Fibroblast of upper back skin (primary cell): ENCODE measurements around the gene PTPRD.

Experiments
- DNase-seq: peaks from one replicate; pipeline ENCODE4 v3.0.0-alpha.2; 2013

The PTPRD gene

DNA sequence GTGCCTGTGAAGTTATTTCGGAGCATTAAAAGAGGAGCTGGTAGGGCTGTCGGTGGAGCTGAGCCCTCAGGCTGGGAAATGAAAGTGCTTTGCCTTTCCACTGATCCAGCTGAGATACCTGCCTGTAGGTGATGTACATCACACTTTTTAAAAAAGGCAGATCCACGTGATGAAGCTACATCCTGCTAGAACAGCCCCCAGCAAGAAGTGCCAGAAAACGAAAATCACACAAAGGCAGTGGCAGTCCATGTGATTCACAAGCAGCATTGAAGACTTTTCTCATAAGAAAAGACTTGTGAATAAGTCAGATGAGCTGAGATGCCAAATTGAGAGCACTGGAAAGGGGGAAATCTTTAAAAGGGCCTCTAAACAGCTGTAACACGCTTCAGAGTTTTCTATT is 765.1 kb downstream of the PTPRD start:
- DNase-seq = no peak

DNA sequence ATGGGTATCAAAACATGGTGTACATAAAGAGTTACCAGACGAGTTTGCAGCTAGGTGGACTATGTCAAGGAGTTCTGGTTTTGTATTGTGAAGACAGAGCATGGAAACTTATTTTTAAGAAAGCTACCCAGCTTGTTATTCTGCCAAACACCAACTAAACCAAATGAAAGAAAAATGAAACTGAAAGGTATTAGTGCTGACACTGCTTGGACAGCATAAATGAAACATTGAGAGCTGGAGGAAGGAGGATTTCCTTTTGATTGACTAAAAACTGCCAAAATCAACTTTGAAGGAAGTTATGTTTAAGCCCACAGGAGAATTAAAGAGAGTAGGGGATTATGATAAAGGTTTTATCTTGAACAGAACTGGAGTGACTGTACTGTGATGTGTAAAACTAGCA is 766.2 kb downstream of the PTPRD start:
- no peak for DNase-seq

DNA sequence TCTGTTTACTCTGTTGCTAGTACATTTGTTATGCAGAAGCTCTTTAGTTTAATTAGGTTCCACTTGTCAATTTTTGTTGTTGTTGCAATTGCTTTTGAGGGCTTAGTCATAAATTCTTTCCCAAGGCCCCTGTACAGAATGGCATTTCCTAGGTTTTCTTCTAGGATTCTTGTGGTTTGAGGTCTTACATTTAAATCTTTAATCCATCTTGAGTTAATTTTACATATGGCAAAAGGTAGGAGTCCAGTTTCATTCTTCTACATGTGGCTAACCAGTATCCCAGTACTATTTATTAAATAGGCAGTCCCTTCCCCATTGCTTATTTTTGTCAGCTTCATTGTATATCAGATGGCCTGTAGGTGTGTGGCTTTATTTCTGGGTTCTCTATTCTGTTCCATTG is 792.4 kb downstream of the PTPRD start:
- peak; percentile 73 for DNase-seq

DNA sequence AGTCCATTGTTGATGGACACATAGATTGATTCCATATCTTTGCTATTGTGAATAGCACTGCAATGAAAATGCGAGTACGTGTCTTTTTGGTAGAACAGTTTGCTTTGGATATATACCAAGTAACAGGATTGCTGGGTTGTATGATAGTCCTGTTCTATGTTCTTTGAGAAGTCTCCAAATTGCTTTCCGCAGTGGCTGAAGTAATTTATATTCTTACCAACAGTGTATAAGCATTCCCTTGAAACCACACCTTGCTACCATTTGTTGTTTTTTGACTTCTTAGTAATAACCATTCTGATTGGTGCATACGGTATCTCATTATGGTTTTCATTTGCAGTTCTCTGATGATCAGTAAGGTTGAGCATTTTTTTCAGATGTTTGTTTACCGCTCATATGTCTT is 792.9 kb downstream of the PTPRD start:
- peak; percentile 5 for DNase-seq

DNA sequence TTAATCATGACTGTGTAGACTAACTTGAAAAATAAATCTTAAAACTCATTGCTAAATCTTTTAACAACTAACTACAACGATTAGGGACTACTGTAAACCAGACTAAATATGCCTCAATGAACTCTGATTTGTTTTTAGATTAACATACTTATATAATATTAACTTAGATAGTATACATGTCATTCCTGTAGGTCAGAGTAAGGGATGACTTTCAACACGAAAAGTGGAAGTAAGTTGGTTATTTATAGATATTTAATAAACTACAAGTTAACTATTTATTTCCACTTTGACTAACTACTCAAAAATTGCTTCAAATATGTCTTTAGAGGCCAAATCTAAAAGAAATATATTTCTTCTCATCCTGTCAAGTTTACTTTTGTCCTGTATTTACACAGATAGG is 795.6 kb downstream of the PTPRD start:
- DNase-seq = no peak

DNA sequence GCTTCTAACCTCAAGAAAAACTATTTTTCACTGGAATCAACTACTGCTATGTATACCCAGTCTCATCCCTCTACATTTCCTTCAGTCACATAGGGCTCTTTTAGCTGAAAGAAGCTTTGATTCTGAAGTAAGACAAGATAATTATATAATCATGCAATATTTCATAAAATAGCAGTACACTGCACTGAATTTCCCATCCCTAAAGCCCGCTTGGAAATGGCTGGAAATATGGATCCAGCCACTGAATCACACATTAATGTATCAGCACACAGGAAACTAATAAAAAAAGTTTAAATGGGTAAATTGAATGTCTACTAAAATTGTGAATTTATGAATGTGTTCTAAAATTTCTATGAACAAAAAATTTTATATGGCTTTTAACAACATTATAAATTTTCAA is 808.7 kb downstream of the PTPRD start:
- no peak for DNase-seq

DNA sequence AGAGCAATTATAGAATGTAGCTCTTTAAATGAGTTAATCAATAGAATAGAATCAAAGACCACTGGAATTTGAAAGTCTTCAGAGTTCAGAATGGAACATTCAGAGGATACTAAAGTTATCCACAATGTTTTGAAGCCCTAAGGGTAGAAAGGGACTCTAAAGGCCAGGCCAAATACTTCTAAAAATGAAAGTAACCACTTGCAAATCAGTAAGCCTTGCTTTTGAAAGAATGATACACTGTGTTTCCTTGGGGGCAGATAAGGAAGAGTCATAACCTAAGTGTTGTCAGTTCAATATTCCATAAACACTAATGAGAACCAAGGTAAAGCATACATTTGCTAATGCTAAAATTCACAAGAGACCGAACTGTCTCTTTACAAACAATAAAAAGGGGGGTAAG is 813.5 kb downstream of the PTPRD start:
- DNase-seq = no peak

DNA sequence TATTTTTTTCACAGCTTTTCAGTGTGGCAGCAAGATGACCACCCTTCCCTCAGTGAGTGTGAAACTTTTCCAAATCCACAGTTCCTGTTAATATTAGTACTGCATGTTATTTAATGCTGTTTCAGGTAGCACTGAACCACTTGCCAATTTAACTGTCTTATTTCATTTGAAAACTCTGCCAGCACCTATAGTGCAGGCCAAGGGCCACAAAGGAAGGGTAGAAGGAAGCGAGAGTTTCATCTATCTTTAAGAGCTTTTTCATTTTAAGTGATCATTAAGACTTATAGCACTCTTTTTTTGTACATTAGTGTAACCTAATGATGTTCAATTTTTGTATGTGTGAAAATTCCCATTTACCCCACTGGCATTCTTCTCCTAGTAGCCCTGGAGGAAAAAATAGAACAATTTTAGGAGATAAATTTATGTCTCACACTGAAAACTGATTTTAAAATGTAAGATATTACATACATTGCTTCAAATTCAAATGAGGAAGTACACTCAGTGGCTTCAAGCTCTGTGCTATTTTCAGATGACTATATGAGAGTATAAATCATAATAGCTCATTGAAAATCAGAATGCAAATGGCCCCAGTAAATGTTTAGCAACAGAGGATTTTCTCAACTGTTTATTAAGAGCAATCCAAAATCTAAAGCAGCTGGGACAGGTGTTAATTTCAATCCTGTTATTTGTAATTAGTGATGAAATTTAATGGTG is 820.5 kb downstream of the PTPRD start:
- no peak for DNase-seq

DNA sequence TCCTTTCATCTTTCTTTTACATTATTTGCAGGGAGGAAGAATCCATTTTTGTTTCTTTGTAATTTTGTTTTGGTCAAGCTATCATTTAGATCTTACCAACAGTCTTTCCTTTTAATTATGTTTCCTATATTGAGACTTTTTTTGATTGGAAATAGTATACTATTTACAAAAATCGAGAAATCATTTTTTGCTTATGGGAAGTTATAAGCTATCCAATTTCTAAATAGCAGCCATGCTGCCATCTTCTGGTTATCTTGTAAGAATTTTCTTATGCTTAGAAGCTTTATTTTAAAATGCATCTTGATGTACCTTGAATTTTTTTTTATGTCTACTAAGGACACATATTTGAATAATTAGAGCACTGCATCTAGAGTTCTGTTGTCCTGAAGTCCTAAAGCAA is 821.2 kb downstream of the PTPRD start:
- DNase-seq = peak; percentile 3

DNA sequence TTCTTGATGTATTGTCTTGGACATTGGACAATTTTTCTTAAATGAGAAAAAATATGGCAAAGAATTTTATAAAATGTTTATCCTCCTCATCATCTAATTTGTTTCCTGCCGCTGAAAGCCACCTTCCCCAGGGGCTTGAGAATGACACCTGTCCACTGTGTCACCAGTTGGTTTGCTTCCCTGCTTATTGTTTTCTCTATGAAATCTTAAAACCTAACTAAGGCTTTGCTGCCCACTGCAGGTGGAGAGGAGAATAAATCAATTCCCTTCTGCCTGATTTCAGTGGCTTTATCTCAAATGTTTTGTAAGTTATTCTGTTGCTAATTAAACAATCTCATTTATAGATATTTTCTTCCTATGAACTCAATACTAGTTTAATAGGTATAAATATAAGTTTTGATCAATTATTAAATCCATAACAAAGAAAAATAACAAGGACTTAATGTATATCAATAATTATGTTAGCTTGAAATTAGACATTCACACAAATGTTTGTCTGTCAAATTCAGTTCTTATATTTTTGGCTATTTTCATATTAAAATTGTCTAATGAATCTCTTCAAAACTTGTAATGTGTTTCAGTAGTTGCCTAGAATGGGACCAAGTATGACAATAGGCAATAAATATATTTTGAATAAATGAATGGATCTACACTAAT is 822.5 kb downstream of the PTPRD start:
- peak; percentile 11 for DNase-seq

DNA sequence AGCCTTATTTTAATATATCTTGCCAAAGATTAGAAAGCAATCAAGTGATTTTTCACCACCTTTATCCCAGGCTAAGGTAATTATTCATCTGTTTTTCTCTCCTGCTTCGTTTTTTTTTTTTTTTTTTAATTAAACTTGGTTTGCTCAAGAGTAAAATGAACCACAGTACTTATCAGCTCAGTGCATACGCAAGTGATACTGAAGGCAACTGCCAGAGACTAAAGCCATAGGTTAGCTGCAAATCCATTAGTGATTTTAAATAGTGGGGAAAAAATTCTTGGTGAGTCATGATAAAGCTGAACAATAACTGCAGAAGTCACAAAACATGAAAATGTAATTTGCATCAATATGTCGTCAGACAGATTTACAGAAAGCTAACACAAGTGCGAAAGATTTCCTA is 829.1 kb downstream of the PTPRD start:
- no peak for DNase-seq

DNA sequence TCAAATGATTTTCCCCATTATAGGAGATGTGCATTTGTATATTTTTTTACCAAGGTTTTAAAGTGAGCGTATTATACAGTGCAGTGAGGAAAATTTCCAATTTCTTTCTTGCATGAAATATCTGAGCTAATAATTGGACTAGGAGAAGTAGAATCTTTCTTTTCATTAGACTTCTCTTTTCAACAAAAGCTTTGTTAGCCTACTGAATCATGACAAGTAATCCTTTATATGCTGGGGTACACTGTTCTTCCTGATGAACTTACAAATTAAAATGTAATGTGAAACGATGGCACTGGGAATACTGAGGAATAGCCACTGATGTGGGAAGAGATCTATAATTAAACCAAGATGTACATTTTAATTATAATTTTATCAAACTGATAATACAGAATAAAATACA is 829.6 kb downstream of the PTPRD start:
- no peak for DNase-seq

DNA sequence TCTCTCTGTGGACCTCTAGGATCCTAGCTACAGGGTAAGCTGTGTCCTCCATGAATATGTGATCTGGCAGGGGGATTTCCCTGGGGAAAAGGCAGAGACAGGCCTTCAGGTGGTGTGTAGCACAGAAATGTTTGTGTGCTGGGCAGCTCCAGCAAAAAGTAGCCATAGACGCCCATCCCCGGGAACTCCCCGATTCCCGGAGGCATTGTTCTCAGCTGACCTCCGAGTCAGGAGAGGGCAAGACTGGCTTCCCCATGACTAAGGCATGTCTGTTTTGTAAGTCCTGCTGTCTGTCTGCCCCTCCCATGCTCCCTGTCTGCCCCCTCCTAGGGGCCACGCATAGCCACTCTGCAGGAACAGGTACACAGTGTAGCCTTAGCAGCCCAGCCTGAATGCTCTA is 834.5 kb downstream of the PTPRD start:
- no peak for DNase-seq

DNA sequence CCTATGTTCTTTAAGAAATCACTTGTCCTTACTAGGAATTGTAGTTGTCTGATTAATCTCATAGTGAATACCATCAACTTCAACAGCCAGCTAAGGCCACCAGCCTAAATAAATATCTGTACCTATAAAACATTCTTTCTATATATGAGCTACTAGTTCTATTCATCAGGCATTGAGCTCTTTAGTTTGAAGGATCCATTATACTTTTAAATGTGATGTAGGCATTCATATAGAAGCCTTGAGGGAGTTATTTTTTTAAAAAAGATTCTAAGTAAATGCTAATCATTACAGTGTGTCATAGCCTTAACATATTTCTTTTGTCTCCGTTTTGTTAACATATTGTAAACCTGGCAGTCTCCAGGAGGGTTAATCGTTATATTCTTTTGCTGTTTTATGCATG is 838.3 kb downstream of the PTPRD start:
- no peak for DNase-seq

DNA sequence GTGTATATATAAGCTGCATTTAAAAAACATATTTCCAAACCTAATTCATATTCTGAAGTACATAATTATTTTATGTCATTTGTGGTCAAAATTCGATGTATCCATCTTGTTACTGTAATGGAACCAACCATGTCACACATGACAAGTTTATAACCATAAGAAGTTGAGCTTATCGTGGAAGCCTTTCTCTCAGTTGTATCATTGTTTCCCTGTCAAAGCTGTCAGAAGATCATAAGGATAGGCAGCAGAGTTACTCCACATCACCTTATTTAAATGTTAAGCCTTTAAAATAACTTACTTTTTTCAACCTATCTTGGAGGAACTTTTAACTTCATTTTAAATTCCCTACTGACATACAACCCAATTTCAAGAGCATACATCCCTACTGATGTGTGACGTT is 841.5 kb downstream of the PTPRD start:
- no peak for DNase-seq

DNA sequence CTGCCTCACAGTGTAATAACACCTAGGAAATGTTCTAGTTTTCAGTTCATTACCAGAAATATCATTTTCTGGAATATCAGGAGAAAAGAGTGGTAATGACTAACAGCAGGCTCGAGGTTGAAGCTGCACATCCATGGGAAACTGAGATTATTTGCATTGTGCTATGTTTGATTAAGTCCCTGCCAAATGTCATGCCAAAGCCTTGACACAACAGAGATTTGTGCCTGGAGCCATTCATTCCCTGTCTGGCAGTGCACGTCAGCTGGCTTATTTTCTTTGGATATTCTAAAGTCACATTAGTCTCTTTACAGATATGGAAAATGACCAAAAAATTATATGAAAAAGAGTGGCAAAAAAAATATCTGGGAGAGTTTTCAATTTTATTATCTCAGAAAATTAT is 848.0 kb downstream of the PTPRD start:
- DNase-seq = no peak

DNA sequence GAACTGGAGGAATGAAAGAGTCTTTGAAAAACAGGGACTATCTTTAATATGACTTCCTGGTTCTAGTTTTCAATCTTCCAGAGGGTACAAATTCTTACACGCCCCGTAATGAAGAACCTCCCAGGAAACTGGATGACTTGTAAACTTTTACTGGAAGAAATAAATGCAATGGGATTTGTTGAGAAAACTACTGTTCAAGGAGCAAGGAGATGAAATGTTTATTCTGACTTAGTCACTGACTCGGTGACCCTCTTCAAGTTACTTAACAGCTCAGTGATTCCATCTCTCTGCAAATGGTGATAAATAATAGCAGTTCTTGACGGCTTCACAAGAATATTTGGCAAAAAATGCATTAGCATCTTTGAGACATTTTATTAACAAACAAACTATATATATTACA is 858.6 kb downstream of the PTPRD start:
- no peak for DNase-seq

DNA sequence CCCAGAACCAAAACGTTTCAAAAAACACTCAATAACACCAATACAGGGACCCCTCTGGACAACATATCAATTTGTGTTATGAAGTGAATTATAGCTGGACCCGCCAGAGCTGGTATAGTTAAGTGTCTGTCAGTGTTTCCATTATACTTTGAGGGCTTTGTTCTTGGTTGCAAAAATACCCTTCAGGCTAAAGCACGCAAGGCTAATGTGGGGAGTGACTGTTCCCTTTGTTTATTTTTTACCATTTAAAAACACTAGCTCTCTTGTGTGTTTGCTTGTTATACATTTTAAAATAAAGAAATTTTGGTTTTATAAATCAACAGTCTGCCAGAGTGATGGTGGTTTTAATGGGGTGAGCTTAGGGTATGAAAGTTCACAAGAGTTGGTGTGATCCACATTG is 859.5 kb downstream of the PTPRD start:
- DNase-seq = no peak

DNA sequence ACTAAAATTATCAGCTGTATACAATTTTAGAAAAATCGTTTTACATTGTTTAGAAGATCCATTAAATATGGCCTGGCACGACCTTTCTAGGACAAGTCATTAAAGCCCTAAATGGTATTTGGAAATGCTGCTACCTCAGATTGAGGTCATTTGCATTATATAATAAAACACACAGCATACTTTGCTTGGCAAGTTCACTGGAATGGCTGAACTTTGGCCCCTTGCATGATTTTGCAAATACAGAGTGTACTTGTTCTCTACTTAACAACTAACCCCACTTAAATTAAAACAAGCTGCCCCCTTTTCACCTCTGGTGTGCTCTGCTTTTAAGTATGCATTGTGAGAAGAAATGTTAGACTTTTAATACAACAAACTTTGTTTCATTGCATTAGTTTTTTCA is 860.1 kb downstream of the PTPRD start:
- no peak for DNase-seq

DNA sequence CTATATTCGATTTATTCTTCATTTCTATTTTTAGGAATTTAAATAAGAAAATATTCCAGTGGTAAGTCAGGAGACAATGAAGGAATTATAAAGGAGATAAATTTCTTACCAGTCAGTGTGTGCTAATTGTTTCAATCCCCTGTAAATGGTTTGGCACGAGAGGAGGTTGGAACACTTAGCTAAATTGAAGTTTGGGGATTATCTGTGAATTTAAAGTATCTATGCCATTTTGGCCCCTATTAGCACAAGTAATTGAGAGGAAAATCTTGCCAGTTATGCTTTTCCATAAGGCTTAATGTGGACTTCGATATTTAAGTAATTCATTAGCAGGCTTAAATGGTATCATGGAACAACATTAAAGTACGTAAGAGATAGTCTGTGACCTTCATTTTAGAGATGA is 860.8 kb downstream of the PTPRD start:
- DNase-seq = no peak

DNA sequence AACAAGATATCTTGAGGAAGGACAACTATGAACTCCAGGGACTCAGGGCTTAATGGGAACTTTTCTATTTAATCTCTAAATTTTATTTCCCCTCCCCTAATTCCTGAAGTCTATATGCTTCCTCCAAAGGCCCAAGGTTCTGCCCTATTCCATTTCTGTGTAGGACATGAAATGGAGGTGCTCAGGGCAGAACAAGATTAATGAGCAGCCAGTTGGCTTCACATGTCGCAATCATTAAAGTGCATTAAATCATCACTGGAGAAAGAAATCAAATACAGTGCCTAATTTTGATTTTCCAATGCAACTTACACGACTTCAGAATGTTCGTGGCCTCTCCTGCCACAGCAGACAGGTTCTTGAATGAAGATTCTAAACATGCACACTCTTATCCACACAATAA is 862.1 kb downstream of the PTPRD start:
- DNase-seq = no peak

DNA sequence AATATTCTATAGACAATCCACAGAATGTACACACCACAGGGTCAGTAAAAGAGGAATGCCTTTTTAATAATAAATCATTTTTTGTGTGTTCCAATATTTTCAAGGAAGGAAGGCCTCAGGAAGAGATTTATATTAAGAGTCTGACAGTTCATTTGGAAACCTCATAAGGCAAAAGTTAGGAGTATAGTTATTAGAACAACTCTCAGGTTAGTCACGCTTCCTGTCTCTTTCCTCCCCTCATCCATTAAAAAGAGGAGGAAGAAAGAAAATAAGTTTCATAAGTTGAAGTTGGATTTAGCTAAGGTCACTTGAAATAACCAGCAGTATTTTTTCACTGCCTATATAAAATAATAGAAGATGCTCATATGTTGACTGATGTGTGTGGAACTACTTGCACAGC is 863.2 kb downstream of the PTPRD start:
- DNase-seq = peak; percentile 1

DNA sequence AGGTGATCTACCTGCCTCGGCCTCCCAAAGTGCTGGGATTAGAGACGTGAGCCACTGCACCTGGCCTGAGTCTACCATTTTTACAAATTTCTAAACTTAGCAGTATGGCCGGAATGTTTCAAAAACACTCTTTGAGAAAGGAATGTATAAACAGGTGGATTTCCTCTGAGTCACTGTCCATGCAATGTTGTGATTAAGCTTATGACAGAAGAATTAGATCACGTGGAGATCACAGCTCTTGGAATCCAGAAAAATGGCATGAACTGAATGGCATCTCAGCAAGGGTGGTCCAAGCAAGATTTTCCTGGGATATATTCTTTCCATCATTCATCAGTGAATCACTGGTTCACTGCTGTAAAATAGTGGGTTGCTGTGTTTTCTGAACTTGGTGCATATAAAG is 865.0 kb downstream of the PTPRD start:
- DNase-seq = peak; percentile 17

DNA sequence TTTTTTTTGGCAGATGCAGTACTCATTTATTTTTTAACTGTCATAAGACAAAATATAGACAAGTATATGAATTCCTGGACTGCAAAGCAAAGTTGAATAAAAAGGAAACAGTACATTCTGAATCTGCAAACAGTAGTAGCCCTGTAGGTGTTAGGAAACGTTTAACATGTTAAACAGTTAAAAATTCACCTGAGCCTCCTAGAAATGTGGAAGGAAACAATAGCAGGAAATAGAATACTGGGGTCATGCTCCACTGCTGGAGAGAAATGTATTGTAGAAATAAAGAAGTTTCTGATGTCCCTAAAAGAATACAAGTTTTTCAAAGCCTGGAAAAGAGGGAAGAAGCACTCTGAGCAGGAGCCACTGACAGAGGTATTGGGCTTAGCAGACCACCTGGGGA is 866.0 kb downstream of the PTPRD start:
- DNase-seq = no peak

DNA sequence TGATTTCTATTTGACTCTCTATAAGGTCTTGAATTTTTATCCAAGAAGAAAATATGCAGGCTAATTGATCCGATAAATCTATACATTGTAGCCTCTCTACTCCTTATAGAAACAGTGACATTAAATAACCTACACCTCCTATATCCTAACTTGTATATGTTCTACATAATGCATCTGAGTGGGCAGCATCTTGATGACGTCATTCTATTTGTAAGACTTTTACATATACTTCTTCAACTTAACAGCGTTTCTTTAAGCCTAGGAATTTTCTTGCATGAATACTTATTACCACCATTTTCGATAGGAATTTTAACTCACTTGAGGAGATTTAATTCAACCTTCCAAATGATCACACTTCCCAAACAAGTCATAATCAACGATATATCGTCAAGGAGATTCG is 869.0 kb downstream of the PTPRD start:
- no peak for DNase-seq
